HepG2 (cell line): ENCODE data around the gene OXLD1. TPM values are rescaled to one million over a fixed set of nuclear protein-coding genes. Genes with fewer than 3 reads are reported as not detected.
A peak's percentile ranks its signal among the peaks of the same experiment; 100 is the strongest.

Source experiments
- ARID2 ChIP-seq: sonication (generic); formaldehyde crosslinking; IDR thresholded peaks from 2 replicates; pipeline ENCODE4 v1.8.1; 2022; ENCODE audit warnings: mild to moderate bottlenecking, missing genetic modification reagents, borderline replicate concordance
- GLI4 ChIP-seq: sonication (generic); formaldehyde crosslinking; IDR thresholded peaks from 2 replicates; pipeline ENCODE4 v1.5.1; 2020; ENCODE audit warnings: missing genetic modification reagents, mild to moderate bottlenecking, moderate library complexity, borderline replicate concordance
- PAXIP1 ChIP-seq: sonication (generic); formaldehyde crosslinking; conservative IDR thresholded peaks from 2 replicates; pipeline ENCODE4 v1.4.0; 2020; ENCODE audit warnings: mild to moderate bottlenecking, missing genetic modification reagents, moderate library complexity
- SMAD9 ChIP-seq: sonication (generic); formaldehyde crosslinking; IDR thresholded peaks from 2 replicates; pipeline ENCODE4 v1.5.1; 2020; ENCODE audit warnings: mild to moderate bottlenecking, missing genetic modification reagents
- TGIF2 ChIP-seq: IDR thresholded peaks from 2 replicates; pipeline ENCODE4 v1.6.1; 2016; ENCODE audit warnings: control low read depth, missing compliant biosample characterization
- ZBTB49 ChIP-seq: sonication (generic); formaldehyde crosslinking; IDR thresholded peaks from 2 replicates; pipeline ENCODE4 v1.4.0; 2020; ENCODE audit warnings: missing genetic modification reagents, borderline replicate concordance
- ZBTB7A ChIP-seq: sonication (generic); formaldehyde crosslinking; IDR thresholded peaks from 2 replicates; pipeline ENCODE4 v1.8.0; 2022; ENCODE audit warnings: mild to moderate bottlenecking, missing genetic modification reagents
- ZNF280D ChIP-seq: sonication (generic); formaldehyde crosslinking; IDR thresholded peaks from 2 replicates; pipeline ENCODE4 v1.5.1; 2020; ENCODE audit warnings: mild to moderate bottlenecking, missing genetic modification reagents
- ZNF646 ChIP-seq: sonication (generic); formaldehyde crosslinking; IDR thresholded peaks from 2 replicates; pipeline ENCODE4 v1.9.0; 2021; ENCODE audit warnings: mild to moderate bottlenecking, missing genetic modification reagents
- ZNF737 ChIP-seq: sonication (generic); formaldehyde crosslinking; IDR thresholded peaks from 2 replicates; pipeline ENCODE4 v1.5.0; 2020; ENCODE audit warnings: missing genetic modification reagents, mild to moderate bottlenecking, borderline replicate concordance
- ZZZ3 ChIP-seq: sonication (generic); formaldehyde crosslinking; IDR thresholded peaks from 2 replicates; pipeline ENCODE4 v1.4.0; 2020; ENCODE audit warnings: missing genetic modification reagents, mild to moderate bottlenecking, borderline replicate concordance
- polyA plus RNA-seq, 8 experiments: library from polyadenylated mRNA; depleted of rRNA in 3 of 8; stranded (reverse) in 7 of 8; unstranded in 1 of 8; fragments of >200 nt; fragmentation: Illumina TruSeq in 4 of 8; extraction: Trizol in 4 of 8; gene quantifications; 2 replicates each; pipeline versions ENCODE4 v1.2.1 to v1.2.3, GENCODE V29; 2011 to 2016; ENCODE audit warnings: low read depth in 4 of 8, missing spikeins in 1 of 8, mixed read lengths in 1 of 8; ENCODE audit not compliant: insufficient read depth in 1 of 8
- total RNA-seq, 5 experiments: library from RNA; depleted of rRNA; stranded (reverse); fragments of >200 nt; fragmentation: Illumina TruSeq; extraction: Trizol; gene quantifications; 2 replicates each; pipeline ENCODE4 v1.2.3, GENCODE V29; 2016; ENCODE audit warnings: low read depth in 1 of 5

The OXLD1 gene
- total and polyA plus RNA-seq, 2 of the 13 experiments (the other 11 are each of a cell fraction or from before 2014, with no cell fraction given): 27.1 to 37.5 TPM

- TF ChIP-seq PAXIP1 (CRISPR knock-in tag) (peak; percentile 49; the same call in 1 of the 2 replicates), ZNF737 (CRISPR knock-in tag) (0 out of 2 replicates have a peak, but pooled peaks have one; percentile 61), TGIF2 (peak; percentile 43; the same call in 1 of the 2 replicates), SMAD9 (CRISPR knock-in tag) (peak; percentile 77; the same call in 1 of the 2 replicates), ARID2 (CRISPR knock-in tag) (0 out of 2 replicates have a peak, but pooled peaks have one; percentile 16), ZZZ3 (CRISPR knock-in tag) (peak; percentile 96), GLI4 (CRISPR knock-in tag) (peak; percentile 79; the same call in 1 of the 2 replicates), ZNF646 (no peak), ZBTB49 (CRISPR knock-in tag) (no peak; the same call in 1 of the 2 replicates), ZBTB7A (CRISPR knock-in tag) (peak; percentile 72), ZNF280D (CRISPR knock-in tag) (0 out of 2 replicates have a peak, but pooled peaks have one; percentile 6)
Observed at GRCh38 chr17:81666342-81667191, at the start of gene OXLD1, which contains the start of gene CCDC137 (continued).
